HepG2 (cell line): Measurements from ENCODE around the gene POLA1. TPM values are rescaled to one million over a fixed set of nuclear protein-coding genes. Genes with fewer than 3 reads are reported as not detected.

Experiments
- ATAC-seq: fragments of 200-7000 bp; cut with Tn5 transposase; 3 replicates; pipeline ENCODE4 v1.9.1; 2020; ENCODE audit warnings: mild to moderate bottlenecking, moderate library complexity
- BruUV-seq: library from RNA; stranded (reverse); fragments of 400-500 nt; replicated peaks from 2 replicates; lab custom pipeline; 2021; lab: Mats Ljungman, UMichigan
- CTCF ChIA-PET: fragments of 300-600 bp; formaldehyde crosslinking; extraction: SDS; loops from one replicate; lab custom pipeline; 2021; ENCODE audit warnings: low total read pairs, inconsistent platforms, low intra/inter-chr PET ratio; lab: Yijun Ruan, JAX
- POLR2A ChIA-PET: fragments of 350-600 bp; sonication (Branson Sonifier 250); formaldehyde crosslinking; loops from one replicate; lab custom pipeline; 2020; ENCODE audit warnings: antibody characterized with exemption, inconsistent platforms; lab: Yijun Ruan, JAX
- DNase-seq: peaks from one replicate; pipeline ENCODE4 v3.0.0-alpha.2; 2015; ENCODE audit warnings: low spot score
- FAIRE-seq: peaks from 3 replicates; lab custom pipeline; 2011; peaks lifted over from hg19 to GRCh38; lab: Jason Lieb, UNC
- H2AFZ ChIP-seq: one replicate; pipeline ENCODE4 v1.6.1; 2011; ENCODE audit warnings: low read length, inconsistent platforms
- H3K27ac ChIP-seq: fragments of 300-600 bp; 3 replicates; pipeline ENCODE4 v1.8.0; 2011; ENCODE audit warnings: mixed run types, mild to moderate bottlenecking, mixed read lengths, low read length, inconsistent platforms; ENCODE audit not compliant: insufficient read depth; ENCODE audit errors: extremely low read length
- H3K27me3 ChIP-seq, 2 experiments: fragments of 200-600 bp in 1 of 2; 2 replicates in 1 of 2; 3 replicates in 1 of 2; pipeline versions ENCODE4 v1.6.0 to v1.8.0; 2011; ENCODE audit warnings: low read length in 2 of 2, mild to moderate bottlenecking in 2 of 2, moderate library complexity in 2 of 2, inconsistent platforms in 1 of 2; ENCODE audit not compliant: insufficient read depth in 2 of 2, control insufficient read depth in 1 of 2
- H3K36me3 ChIP-seq, 2 experiments: fragments of 200-600 bp in 1 of 2; replicated peaks in 1 of 2; 2 replicates in 1 of 2; 3 replicates in 1 of 2; pipeline versions ENCODE4 v1.5.1 to v1.8.0; 2011; ENCODE audit warnings: low read length in 2 of 2, inconsistent platforms in 1 of 2; ENCODE audit not compliant: insufficient read depth in 2 of 2, control insufficient read depth in 1 of 2
- H3K4me1 ChIP-seq: 2 replicates; pipeline ENCODE4 v1.5.1; 2012; ENCODE audit warnings: low read length, inconsistent platforms; ENCODE audit not compliant: insufficient read depth
- H3K4me2 ChIP-seq: 2 replicates; pipeline ENCODE4 v1.6.0; 2011; ENCODE audit warnings: low read depth, low read length, inconsistent platforms
- H3K4me3 ChIP-seq, 3 experiments: fragments of 200-600 bp in 1 of 3; sonication (generic), shearing (Covaris generic) in 1 of 3; replicated peaks in 1 of 3; 2 replicates each; pipeline ENCODE4 v1.5.1; 2011 to 2016; ENCODE audit warnings: low read length in 3 of 3, inconsistent platforms in 2 of 3, low read depth in 2 of 3, mild to moderate bottlenecking in 2 of 3, control low read depth in 1 of 3, mixed read lengths in 1 of 3; ENCODE audit not compliant: insufficient read depth in 1 of 3
- H3K79me2 ChIP-seq: one replicate; pipeline ENCODE4 v1.6.1; 2011; ENCODE audit warnings: low read length, inconsistent platforms; ENCODE audit not compliant: insufficient read depth
- H3K9ac ChIP-seq: 2 replicates; pipeline ENCODE4 v1.6.0; 2011; ENCODE audit warnings: mild to moderate bottlenecking, low read depth, low read length, inconsistent platforms; ENCODE audit not compliant: insufficient read depth
- H3K9me3 ChIP-seq: 2 replicates; pipeline ENCODE4 v1.5.1; 2012; ENCODE audit warnings: mild to moderate bottlenecking, low read length
- H4K20me1 ChIP-seq: 2 replicates; pipeline ENCODE4 v1.6.0; 2011; ENCODE audit warnings: inconsistent platforms, mild to moderate bottlenecking, low read length, moderate library complexity; ENCODE audit not compliant: insufficient read depth
- CHD2 ChIP-seq: IDR thresholded peaks from 2 replicates; pipeline ENCODE4 v1.6.1; 2011; ENCODE audit warnings: low read depth, low read length, improper control_type of control experiment
- ETV5 ChIP-seq: IDR thresholded peaks from 2 replicates; pipeline ENCODE4 v1.6.1; 2018; ENCODE audit warnings: missing biosample characterization, missing genetic modification reagents, inconsistent platforms, borderline replicate concordance
- GZF1 ChIP-seq: sonication (generic); formaldehyde crosslinking; IDR thresholded peaks from 2 replicates; pipeline ENCODE4 v1.5.1; 2020; ENCODE audit warnings: mild to moderate bottlenecking, missing genetic modification reagents
- LRRFIP1 ChIP-seq: sonication (generic); formaldehyde crosslinking; conservative IDR thresholded peaks from 2 replicates; pipeline ENCODE4 v1.4.0; 2020; ENCODE audit warnings: missing genetic modification reagents
- PHF8 ChIP-seq: sonication (generic); formaldehyde crosslinking; IDR thresholded peaks from 2 replicates; pipeline ENCODE4 v1.5.0; 2020; ENCODE audit warnings: missing genetic modification reagents
- RERE ChIP-seq: IDR thresholded peaks from 2 replicates; pipeline ENCODE4 v1.6.1; 2016; ENCODE audit warnings: low read depth, missing genetic modification reagents, missing compliant biosample characterization
- TEAD3 ChIP-seq: optimal IDR thresholded peaks from 2 replicates; pipeline ENCODE3; 2016; ENCODE audit warnings: borderline replicate concordance
- TRIM22 ChIP-seq: fragments of 450-650 bp; IDR thresholded peaks from 2 replicates; pipeline ENCODE4 v1.6.1; 2017
- ZBTB1 ChIP-seq: sonication (generic); formaldehyde crosslinking; IDR thresholded peaks from 2 replicates; pipeline ENCODE4 v1.4.0; 2020; ENCODE audit warnings: missing genetic modification reagents, borderline replicate concordance
- ZBTB3 ChIP-seq: sonication (generic); formaldehyde crosslinking; IDR thresholded peaks from 2 replicates; pipeline ENCODE4 v1.4.0; 2020; ENCODE audit warnings: low read depth, mild to moderate bottlenecking, moderate library complexity, missing genetic modification reagents, borderline replicate concordance
- ZNF431 ChIP-seq: sonication (generic); formaldehyde crosslinking; IDR thresholded peaks from 2 replicates; pipeline ENCODE4 v1.9.0; 2022; ENCODE audit warnings: missing genetic modification reagents, low read depth, mild to moderate bottlenecking, borderline replicate concordance
- ZNF691 ChIP-seq: sonication (generic); formaldehyde crosslinking; IDR thresholded peaks from 2 replicates; pipeline ENCODE4 v1.4.0; 2020; ENCODE audit warnings: missing genetic modification reagents, low read depth, mild to moderate bottlenecking, borderline replicate concordance
- ZNF816 ChIP-seq: sonication (generic); formaldehyde crosslinking; IDR thresholded peaks from 2 replicates; pipeline ENCODE4 v1.8.0; 2022; ENCODE audit warnings: missing genetic modification reagents, mild to moderate bottlenecking, borderline replicate concordance
- ZSCAN31 ChIP-seq: sonication (generic); formaldehyde crosslinking; IDR thresholded peaks from 2 replicates; pipeline ENCODE4 v1.5.0; 2020; ENCODE audit warnings: low read depth, mild to moderate bottlenecking, missing genetic modification reagents
- WGBS: methylation state at CpG from one replicate; pipeline ENCODE4 v1.1.6; 2017; ENCODE audit warnings: low lambda C conversion rate; 5-methylcytosine and 5-hydroxymethylcytosine counted together
- in situ Hi-C: cut with HindIII; loops from 2 replicates; pipeline ENCODE4 v1.10.0; 2017; ENCODE audit warnings: low pct_unique_long_range_greater_than_20kb; ENCODE audit not compliant: extremely low pct_ligation_motif_present
- intact Hi-C: fragments of 100-400 bp; cut with micrococcal nuclease; formaldehyde crosslinking; loops from one replicate; pipeline ENCODE4 v1.10.0; 2022; ENCODE audit not compliant: unreplicated experiment
- polyA plus RNA-seq, 8 experiments: library from polyadenylated mRNA; depleted of rRNA in 3 of 8; stranded (reverse) in 7 of 8; unstranded in 1 of 8; fragments of >200 nt; fragmentation: Illumina TruSeq in 4 of 8; extraction: Trizol in 4 of 8; gene quantifications; 2 replicates each; pipeline versions ENCODE4 v1.2.1 to v1.2.3, GENCODE V29; 2011 to 2016; ENCODE audit warnings: low read depth in 4 of 8, missing spikeins in 1 of 8, mixed read lengths in 1 of 8; ENCODE audit not compliant: insufficient read depth in 1 of 8
- total RNA-seq, 5 experiments: library from RNA; depleted of rRNA; stranded (reverse); fragments of >200 nt; fragmentation: Illumina TruSeq; extraction: Trizol; gene quantifications; 2 replicates each; pipeline ENCODE4 v1.2.3, GENCODE V29; 2016; ENCODE audit warnings: low read depth in 1 of 5

The POLA1 gene
- total and polyA plus RNA-seq, 2 of the 13 experiments (the other 11 are each of a cell fraction or from before 2014, with no cell fraction given): 3.3 to 26.5 TPM

- TF ChIP-seq RERE (CRISPR knock-in tag): no peak
- no peak for TF ChIP-seq ZNF431
- no peak for TF ChIP-seq ZNF691 (CRISPR knock-in tag)
- TF ChIP-seq TEAD3 (CRISPR knock-in tag): no peak
- no peak for TF ChIP-seq CHD2
- TF ChIP-seq ZBTB1 (CRISPR knock-in tag): no peak
- TF ChIP-seq ZNF816 (CRISPR knock-in tag): no peak
- TF ChIP-seq, all 625 proteins: peak for 0
Observed at GRCh38 chrX:24979081-24979480, 285.4 kb downstream of the POLA1 start (continued).

GRCh38 chrX:24981030-24981429 lies 287.3 kb downstream of the POLA1 start:
- BruUV-seq: no TSS peak
- intact Hi-C loops (no loop called here), in situ Hi-C loops (no loop called here)
- CTCF ChIA-PET: no interaction called here
- DNase-seq (no peak), FAIRE-seq (no peak), ATAC-seq (no peak)
- no peaks in the 10 kb centered on the region for H3K4me1 ChIP-seq
- no peak overlapping the region for H3K27ac ChIP-seq
- H3K36me3 ChIP-seq: no peaks in the 10 kb centered on the region; a peak in 1 of 5 replicates
- H3K79me2 ChIP-seq: no peaks in the 10 kb centered on the region
- POLR2A ChIA-PET: no interaction called here
- no peak overlapping the region for H3K4me2 ChIP-seq
- WGBS: 100% methylated on average over 3 of the region's 3 CpGs
- H2AFZ ChIP-seq: no peak overlapping the region
- H4K20me1 ChIP-seq: no peaks in the 10 kb centered on the region
- no peaks in the 10 kb centered on the region for H3K27me3 ChIP-seq
- no peak overlapping the region for H3K9ac ChIP-seq
- no peak overlapping the region for H3K4me3 ChIP-seq
- H3K9me3 ChIP-seq: no peaks in the 10 kb centered on the region
- TF ChIP-seq ZBTB3 (CRISPR knock-in tag) (no peak), ZSCAN31 (CRISPR knock-in tag) (no peak), GZF1 (CRISPR knock-in tag) (no peak), TRIM22 (no peak), PHF8 (CRISPR knock-in tag) (no peak), ETV5 (no peak), LRRFIP1 (no peak)
